Left cardiac atrium (tissue), 2 donors: Measurements from ENCODE around the gene CAMP. TPM values are rescaled to one million over a fixed set of nuclear protein-coding genes. Genes with fewer than 3 reads are reported as not detected.

ENCODE experiments used
- microRNA-seq, 2 donors: library from miRNA; unstranded; fragments of <30 nt; microRNA quantifications; one replicate each; pipeline ENCODE4 v1.2.0, GENCODE V29; 2020
- total RNA-seq, 2 donors: library from RNA; stranded (reverse); fragmentation: NEBNext Ultra II Directional; extraction: Animal tissue kit (Norgen Biotek cat#: 25700); gene quantifications; one replicate each; pipeline ENCODE4 v1.2.1, GENCODE V29; 2021
- donor health status: DM: no; HTN: yes; CAD: no; lungs with severe emphysema.
- donor health status: DM: yes; HTN: yes; CAD: no.

CAMP gene
- total RNA-seq, 2 donors from 2014 or later: 0.34 to 2.6 TPM

Small RNA genes lying within 50 kb of the gene (microRNA-seq; reads per million reads assigned to microRNA genes)
- gene MIR4443: 0.54 to 0.81 reads per million in 2 donors

Other genes with a start within 250 kb of the CAMP start
- gene MAP4, start 207.1 kb upstream of the CAMP start, total RNA-seq: 100 to 1,000 TPM; 328 to 374 TPM
- under 1 TPM; 0.65 to 0.94 TPM for gene CDC25A, start 35.1 kb upstream of the CAMP start, total RNA-seq
- gene ZNF589, start 17.6 kb downstream of the CAMP start, total RNA-seq: 1 to 10 TPM; 8.2 to 9.2 TPM
- gene NME6, start 77.9 kb downstream of the CAMP start, total RNA-seq: 10 to 100 TPM; 19.0 to 20.0 TPM
- gene SPINK8, start 110.2 kb downstream of the CAMP start, total RNA-seq: not detected
- gene FBXW12, start 148.7 kb downstream of the CAMP start, total RNA-seq: not detected
- 10 to 100 TPM; 43.3 to 55.0 TPM for gene PLXNB1, start 206.6 kb downstream of the CAMP start, total RNA-seq
- 10 to 100 TPM in 1 of 2 donors, 1 to 10 TPM in 1; 7.0 to 10.9 TPM for gene CCDC51, start 216.6 kb downstream of the CAMP start, total RNA-seq
- 100 to 1,000 TPM; 190 to 238 TPM for gene TMA7, start 216.8 kb downstream of the CAMP start, total RNA-seq
- gene ATRIP, start 223.2 kb downstream of the CAMP start, total RNA-seq: 1 to 10 TPM; 3.9 to 5.7 TPM